H1 (cell line): ENCODE results near the gene PARP1. TPM values are rescaled to one million over a fixed set of nuclear protein-coding genes. Genes with fewer than 3 reads are reported as not detected.

Experiments used
- ASH2L ChIP-seq: fragments of 200-600, 300-600 bp; sonication (generic); IDR thresholded peaks from one replicate; pipeline ENCODE4 v1.7.1; 2017; ENCODE audit warnings: low read length
- RXRA ChIP-seq: IDR thresholded peaks from 2 replicates; pipeline ENCODE4 v1.6.1; 2011; ENCODE audit warnings: low read depth, mild to moderate bottlenecking, low read length, moderate library complexity; ENCODE audit not compliant: insufficient read depth
- polyA plus RNA-seq, 7 experiments: library from polyadenylated mRNA; depleted of rRNA in 3 of 7; stranded (reverse) in 5 of 7; unstranded in 2 of 7; fragments of >200 nt in 5 of 7; fragments of 200-250 nt in 2 of 7; gene quantifications; 1 replicate in 5 of 7; 2 replicates in 1 of 7; 4 replicates in 1 of 7; pipeline versions ENCODE4 v1.2.1 to v1.2.3, GENCODE V29; 2011 to 2013; ENCODE audit warnings: missing spikeins in 2 of 7, mixed read lengths in 2 of 7
- total RNA-seq: library from RNA; stranded (reverse); fragmentation: NEBNext Ultra II Directional; extraction: Animal tissue kit (Norgen Biotek cat#: 25700); gene quantifications from 2 replicates; pipeline ENCODE4 v1.2.1, GENCODE V29; 2021
- TF ChIP-seq, protein P1 (sequence below): fragments of 300-600 bp; sonication (generic); IDR thresholded peaks from 2 replicates; pipeline ENCODE4 v1.7.1; 2012; ENCODE audit warnings: low read length, moderate library complexity, mild to moderate bottlenecking, inconsistent platforms; ENCODE audit not compliant: insufficient replicate concordance

The PARP1 gene
- total and polyA plus RNA-seq, 2 of the 8 experiments (the other 6 are each of a cell fraction or from before 2014, with no cell fraction given) = 416 to 441 TPM

GRCh38 chr1:226428791-226429461 is 21.0 kb upstream of the PARP1 start (continued):
- TF ChIP-seq, protein P1, sequence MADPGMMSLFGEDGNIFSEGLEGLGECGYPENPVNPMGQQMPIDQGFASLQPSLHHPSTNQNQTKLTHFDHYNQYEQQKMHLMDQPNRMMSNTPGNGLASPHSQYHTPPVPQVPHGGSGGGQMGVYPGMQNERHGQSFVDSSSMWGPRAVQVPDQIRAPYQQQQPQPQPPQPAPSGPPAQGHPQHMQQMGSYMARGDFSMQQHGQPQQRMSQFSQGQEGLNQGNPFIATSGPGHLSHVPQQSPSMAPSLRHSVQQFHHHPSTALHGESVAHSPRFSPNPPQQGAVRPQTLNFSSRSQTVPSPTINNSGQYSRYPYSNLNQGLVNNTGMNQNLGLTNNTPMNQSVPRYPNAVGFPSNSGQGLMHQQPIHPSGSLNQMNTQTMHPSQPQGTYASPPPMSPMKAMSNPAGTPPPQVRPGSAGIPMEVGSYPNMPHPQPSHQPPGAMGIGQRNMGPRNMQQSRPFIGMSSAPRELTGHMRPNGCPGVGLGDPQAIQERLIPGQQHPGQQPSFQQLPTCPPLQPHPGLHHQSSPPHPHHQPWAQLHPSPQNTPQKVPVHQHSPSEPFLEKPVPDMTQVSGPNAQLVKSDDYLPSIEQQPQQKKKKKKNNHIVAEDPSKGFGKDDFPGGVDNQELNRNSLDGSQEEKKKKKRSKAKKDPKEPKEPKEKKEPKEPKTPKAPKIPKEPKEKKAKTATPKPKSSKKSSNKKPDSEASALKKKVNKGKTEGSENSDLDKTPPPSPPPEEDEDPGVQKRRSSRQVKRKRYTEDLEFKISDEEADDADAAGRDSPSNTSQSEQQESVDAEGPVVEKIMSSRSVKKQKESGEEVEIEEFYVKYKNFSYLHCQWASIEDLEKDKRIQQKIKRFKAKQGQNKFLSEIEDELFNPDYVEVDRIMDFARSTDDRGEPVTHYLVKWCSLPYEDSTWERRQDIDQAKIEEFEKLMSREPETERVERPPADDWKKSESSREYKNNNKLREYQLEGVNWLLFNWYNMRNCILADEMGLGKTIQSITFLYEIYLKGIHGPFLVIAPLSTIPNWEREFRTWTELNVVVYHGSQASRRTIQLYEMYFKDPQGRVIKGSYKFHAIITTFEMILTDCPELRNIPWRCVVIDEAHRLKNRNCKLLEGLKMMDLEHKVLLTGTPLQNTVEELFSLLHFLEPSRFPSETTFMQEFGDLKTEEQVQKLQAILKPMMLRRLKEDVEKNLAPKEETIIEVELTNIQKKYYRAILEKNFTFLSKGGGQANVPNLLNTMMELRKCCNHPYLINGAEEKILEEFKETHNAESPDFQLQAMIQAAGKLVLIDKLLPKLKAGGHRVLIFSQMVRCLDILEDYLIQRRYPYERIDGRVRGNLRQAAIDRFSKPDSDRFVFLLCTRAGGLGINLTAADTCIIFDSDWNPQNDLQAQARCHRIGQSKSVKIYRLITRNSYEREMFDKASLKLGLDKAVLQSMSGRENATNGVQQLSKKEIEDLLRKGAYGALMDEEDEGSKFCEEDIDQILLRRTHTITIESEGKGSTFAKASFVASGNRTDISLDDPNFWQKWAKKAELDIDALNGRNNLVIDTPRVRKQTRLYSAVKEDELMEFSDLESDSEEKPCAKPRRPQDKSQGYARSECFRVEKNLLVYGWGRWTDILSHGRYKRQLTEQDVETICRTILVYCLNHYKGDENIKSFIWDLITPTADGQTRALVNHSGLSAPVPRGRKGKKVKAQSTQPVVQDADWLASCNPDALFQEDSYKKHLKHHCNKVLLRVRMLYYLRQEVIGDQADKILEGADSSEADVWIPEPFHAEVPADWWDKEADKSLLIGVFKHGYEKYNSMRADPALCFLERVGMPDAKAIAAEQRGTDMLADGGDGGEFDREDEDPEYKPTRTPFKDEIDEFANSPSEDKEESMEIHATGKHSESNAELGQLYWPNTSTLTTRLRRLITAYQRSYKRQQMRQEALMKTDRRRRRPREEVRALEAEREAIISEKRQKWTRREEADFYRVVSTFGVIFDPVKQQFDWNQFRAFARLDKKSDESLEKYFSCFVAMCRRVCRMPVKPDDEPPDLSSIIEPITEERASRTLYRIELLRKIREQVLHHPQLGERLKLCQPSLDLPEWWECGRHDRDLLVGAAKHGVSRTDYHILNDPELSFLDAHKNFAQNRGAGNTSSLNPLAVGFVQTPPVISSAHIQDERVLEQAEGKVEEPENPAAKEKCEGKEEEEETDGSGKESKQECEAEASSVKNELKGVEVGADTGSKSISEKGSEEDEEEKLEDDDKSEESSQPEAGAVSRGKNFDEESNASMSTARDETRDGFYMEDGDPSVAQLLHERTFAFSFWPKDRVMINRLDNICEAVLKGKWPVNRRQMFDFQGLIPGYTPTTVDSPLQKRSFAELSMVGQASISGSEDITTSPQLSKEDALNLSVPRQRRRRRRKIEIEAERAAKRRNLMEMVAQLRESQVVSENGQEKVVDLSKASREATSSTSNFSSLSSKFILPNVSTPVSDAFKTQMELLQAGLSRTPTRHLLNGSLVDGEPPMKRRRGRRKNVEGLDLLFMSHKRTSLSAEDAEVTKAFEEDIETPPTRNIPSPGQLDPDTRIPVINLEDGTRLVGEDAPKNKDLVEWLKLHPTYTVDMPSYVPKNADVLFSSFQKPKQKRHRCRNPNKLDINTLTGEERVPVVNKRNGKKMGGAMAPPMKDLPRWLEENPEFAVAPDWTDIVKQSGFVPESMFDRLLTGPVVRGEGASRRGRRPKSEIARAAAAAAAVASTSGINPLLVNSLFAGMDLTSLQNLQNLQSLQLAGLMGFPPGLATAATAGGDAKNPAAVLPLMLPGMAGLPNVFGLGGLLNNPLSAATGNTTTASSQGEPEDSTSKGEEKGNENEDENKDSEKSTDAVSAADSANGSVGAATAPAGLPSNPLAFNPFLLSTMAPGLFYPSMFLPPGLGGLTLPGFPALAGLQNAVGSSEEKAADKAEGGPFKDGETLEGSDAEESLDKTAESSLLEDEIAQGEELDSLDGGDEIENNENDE = no peak
- no peak for TF ChIP-seq RXRA
- TF ChIP-seq ASH2L = no peak
- TF ChIP-seq, all 59 proteins: peak for 0
